HG03521 (cell line): ENCODE measurements around the gene C10orf71.

Experiments
- ATAC-seq: cut with Tn5 transposase; IDR thresholded peaks from one replicate; pipeline ENCODE4 v1.9.1; 2021; ENCODE audit warnings: mild to moderate bottlenecking, moderate library complexity; ENCODE audit not compliant: unreplicated experiment

C10orf71 gene

DNA sequence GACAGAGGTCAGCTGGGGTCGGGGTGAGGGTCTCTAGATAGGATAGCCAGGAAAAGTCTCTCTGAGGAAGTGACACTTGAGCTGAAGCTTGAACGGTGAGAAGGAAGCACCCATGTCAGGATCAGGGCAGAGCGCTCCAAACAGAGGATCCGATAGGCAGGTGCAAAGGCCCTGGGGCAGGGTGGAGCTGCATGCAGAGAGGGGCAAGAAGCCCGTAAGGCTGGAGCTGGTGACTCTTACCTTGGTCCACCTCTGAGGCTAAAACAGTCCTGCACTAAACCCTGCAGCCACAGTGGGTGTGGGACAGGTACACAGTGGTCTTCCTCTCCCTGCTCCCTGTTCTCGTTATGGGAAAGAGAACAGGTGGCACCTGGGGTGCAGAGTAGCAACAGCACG is 5.8 kb upstream of the C10orf71 start:
- no peak for ATAC-seq

DNA sequence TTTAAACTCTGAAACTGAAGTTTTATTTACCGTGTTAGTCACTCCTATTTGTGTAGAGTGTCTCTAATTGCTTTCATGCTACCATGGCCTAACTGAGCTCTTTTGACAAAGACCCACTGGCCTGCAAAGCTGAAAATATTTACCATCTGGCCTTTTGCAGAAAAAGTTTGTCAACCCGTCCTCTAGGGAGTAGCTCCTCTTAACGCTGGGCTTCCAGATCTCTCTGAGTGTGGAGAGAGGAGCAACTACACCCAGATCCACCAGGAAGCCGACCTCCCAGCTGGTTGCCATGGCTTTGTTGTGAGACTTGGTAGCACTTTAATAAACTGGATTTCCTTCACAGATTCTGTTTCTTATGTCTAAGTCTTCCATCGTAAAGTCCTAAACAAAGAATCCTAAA is 4.2 kb upstream of the C10orf71 start:
- no peak for ATAC-seq

DNA sequence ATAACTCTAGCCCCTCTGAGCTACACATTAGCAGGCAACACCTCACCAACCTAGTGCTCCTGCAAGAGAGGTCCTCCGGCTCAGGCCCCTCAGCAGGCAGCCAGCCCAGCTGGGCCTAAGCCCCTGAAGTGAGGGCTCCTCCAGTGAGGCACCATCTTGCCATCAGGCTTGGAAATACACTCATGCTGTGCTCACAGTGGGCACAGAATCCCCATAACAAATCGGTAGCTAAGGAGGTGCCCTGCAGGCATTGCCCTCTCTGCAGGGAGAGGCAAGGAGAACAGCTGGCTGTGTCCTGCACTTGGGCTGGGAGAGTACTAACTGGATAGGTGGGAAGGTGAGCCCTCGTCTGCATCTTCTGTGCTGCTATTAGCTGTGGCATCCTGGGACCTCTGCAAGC is 3.7 kb upstream of the C10orf71 start:
- no peak for ATAC-seq

DNA sequence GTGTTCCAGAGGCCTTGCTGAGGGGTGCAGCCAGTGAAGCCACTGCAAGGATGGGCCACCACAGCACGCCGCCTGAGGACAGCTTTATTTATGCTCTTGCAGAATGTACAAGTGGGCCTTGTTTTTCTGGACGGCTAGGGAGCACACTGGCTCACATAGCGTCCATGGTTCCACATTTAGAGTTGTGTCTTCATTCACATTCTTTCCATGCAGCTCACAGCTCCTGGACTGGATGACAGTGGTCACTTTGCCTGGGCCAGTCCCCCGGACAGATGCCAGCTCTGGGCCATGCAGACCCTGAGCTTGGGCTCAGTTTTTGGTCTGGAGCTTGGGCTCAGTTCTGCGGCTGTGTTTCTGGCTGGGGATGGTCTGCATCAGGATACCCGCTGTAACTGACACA is 2.6 kb upstream of the C10orf71 start:
- no peak for ATAC-seq

DNA sequence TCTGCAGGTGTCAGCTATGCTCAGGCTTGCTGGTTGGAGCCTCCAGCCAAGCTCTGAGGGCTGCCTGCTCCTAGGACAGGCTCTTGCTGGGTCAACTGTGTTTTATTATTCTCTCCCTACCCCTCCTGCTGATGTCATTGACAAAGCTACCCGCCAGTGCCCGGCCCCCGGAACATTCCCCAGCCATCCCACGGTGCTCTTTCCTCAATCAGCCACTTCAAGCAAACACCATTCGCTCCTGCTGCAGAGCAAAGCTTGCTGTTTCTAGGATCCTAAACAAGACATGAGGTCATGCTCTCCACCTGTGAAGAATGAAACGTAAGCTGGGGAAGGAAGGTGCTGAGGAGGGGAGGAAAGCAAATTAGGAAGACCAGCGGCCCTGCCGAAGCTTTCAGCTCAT is 2.1 kb upstream of the C10orf71 start:
- ATAC-seq, result no peak

DNA sequence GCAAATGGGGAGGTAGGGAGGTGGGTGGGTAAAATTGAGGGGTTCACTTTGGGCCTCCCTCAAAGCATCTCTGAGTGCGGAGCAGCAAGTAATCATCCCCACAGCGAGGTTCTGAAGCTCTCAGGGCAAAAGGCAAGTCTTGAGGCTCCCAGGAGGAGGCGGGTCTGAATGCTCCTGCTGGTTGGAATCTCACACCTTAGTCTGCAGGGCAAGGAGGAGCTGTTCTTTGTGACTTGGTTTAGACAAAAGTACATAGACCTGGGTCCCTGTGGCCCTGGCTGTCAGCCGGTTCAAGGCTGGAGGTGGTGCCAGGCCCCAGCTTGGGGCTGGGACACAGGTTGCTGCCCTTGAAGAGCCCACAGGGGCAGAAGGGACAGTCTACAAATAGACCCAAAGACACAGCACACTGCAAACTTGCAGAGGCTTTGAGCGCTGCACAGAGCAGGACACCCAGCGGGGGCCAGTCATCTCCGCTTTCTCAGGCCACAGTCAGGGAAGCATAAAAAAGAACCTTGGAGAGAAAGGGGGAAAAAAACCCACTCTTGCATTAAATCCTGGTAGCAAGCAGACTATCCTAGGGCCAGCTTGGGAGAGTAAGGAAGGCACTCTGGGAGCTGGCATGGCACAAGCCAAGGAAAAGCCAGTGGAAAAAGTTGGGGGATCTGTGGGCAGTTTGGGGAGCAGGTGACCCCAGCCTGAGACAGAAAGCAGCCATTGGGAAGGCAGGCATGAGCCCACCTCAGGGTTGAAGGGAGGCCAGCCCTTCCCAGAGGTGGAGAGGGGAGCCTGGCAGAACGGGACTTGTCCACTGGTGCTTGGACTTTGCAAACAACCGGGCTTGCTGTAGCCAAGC is 926 bp upstream of the C10orf71 start:
- no peak for ATAC-seq

DNA sequence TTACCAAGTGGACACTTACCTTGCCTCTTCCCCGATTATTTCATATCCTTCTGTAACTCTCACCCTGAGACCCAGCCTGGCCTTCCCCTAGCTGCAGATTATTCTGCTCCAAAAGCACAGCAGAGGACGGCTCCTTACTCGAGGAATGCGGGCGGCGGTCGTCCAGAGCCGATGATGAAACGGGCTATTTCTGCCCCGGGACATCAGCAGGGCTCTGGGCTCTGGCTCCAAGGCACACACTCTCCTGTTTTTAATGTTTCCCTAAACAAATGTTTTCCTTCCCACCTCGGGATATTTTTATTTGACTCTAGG is 343 bp upstream of the C10orf71 start:
- ATAC-seq, result no peak

DNA sequence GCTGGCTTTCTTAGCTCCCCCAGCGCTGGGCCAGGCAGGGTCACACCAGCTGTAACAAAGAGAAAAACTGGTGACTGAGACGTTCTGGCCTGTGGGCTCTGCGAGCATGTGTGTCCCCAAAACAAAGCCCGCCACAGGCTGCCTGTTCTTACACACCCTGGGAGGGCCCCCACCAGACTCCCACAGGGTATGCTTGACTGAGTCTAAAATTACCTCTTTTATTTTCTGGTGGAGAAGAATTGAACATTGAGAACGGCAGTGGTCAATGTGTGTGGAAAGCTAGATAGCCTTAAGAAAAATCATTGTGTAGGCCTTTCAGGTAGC is 808 bp downstream of the C10orf71 start:
- no peak for ATAC-seq

DNA sequence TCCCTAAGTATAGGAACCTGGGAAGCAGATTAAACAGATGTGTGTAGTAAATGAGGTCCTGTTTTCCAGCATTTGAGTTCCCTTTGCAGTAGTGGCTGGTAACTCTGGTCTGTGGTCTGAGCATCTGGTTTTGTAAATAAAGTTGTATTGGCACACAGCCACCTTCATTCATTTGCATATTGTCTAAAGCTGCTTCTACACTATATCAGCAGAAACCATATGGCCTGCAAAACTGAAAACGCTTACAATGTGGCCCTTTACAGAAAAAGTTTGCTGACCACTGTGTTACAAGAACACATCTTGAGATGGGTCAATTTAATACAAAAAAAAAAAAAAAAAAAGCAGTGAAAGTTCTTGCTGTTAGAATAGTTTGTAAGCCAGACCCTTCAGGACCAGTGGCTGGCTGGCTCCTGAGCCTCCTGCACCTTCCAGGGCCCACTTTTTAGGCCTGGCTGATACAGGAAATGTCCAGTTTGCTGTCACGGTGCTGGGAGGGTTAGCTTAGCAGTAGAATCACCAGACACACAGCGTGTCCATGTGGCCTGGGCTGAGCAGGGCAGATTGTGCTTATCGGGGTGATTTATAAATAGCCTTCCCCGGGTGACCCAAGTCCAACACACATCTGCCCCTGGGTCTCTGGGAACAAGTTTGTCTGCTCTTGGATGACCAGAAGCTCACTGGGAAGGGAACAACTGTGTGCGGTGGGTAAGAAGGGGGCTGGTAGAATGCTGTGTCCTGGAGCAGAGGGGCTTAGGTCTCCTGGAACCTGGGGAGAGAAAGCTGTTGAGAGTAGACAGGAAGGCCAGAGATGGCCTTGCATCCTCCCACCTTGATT is 1.4 kb downstream of the C10orf71 start:
- no peak for ATAC-seq

DNA sequence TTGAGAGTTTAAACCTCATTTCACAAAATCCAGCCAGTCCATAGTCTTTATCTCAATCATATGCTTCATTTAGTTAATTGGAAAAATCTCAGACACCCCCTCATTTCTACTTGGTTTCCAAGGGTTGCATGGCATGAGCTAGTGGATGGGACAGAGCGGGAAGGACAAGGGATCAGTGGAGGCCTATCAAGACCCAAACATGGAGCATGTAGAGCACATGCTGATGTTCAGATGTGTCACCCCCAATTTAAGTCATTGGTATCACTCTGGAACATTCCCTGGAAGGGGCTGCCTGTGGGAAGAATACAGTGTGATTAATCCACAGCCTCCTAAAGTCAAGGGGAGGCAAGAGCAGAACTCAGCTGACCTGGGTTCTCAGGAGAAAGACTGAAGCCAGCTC is 2.3 kb downstream of the C10orf71 start:
- ATAC-seq, result no peak

DNA sequence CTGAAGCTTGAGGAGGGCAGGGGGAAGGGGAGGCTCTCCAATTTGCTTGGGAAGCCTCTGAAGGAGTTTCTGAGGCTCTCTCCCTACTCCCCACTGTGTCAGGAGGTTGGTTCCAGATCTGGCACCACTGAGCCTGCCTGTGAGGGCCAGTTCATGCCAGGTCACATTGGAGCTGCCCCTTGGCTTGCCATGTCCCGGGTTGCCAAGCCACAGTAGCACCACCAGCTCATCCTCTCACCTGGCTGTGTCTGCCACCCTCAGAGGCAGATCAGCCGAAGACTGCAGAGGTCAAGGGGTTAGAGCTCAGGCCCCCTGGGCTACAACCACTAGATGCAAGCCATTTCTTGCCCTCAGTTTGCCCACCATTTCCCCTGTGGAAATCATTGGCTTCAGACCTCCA is 3.1 kb downstream of the C10orf71 start:
- ATAC-seq, result no peak

DNA sequence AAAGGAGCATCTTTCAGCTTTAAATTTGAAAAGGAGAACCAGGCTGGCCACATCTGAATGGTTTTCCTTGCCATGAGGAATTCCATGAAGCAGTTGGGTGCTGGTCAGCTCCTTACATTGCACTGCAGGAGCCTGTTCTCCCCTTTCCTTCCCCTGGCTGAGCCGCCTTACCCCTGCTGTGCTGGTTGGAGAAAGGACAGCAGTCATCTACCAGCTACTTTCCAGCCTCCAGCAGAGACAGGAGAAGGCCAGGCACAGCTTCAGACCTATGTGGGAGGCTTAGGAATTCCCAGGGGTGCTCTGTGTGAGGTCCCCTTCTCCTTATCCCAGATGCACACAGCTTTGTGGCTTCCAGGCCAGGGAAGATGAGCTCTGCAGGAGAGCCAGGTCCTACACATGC is 4.7 kb downstream of the C10orf71 start:
- ATAC-seq, result no peak

DNA sequence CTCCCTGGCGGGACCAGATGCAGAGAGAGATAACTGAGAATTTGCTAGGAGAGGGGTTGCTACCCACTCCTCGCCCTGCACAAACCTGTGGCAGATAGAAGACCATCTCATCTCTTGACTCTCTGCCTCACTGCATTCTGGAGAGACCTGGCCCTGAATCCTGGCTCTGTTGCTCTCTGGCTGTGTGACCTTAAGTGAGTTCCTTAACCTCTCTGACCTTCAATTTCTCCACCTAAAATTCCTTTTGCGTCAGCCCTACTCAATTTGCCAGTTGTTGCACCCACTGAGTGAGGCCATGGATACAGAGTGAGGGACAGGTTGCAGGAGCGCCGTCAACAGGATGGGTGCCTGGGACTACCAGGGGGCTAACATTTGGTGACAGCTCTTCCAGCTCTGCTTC is 5.2 kb downstream of the C10orf71 start:
- no peak for ATAC-seq

DNA sequence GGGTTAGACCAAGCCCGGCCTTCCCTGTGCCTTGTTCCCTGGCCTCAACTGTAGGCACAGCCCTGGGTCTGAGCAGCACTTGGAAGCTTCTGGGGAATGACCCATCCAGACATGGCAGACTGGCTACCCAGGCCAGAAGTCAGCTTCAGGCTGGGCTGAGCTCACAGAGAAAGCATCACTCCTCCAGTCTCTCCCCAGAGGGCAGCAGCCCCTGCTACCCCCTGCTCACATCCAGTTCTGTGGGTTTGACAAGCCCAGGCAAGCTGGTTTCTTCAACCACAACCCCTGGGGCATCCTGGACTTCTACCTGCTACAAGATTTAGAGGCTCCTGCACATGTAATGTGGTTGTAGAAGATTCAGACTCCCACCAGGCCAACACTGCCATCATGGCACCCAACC is 9.0 kb downstream of the C10orf71 start:
- no peak for ATAC-seq

DNA sequence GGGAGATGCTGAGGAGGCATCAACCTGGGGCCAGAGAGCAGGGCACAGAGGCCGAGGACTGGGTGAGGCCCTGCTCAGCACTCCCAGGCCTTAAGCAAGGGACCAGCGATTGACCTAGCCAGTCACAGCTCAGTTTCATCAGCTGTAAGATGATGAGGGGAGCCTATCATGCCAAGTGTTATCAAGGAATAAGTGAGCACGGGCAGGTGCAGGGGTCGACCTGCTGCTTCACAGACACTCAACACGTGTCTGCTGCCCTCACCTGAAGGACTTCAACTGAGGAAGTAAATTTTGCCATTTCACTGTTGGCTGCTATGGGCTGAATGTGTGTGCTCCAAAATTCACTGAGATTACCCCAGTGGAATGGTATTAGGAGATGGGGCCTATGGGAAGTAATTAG is 9.9 kb downstream of the C10orf71 start:
- ATAC-seq, result no peak

DNA sequence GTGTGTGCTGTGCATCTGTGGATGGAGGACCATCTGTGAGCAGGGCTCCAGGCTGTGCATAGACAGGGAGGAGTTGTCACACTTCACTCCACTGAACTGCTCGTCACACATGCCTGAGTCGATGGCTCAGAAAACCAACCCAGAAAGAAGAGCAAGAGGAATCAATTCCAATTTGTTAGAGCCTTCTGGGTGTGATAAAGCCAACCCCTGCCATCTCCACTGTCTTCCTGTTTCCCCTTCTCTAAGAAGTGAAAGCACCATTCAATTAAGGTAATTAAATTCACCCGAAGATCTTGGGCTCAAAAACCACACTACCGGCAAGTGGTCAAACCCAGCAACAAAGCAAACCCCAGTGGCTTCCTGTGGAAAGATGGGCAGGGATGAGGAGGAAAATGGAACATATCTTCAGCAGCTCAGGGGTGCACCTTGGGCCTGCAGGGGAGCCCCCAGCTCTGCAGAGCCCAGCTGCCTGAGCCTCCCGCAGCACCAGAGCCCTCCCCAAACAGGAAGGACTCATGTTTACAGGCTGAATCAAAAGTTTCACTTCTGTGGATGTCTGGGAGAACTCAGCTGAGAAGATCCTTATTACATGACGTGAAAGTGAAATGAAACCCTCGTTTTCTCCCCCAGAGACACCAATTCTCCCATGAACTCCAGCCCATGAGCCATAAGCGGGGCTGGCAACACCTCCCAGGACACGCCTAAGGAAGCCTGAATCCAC is 10.9 kb downstream of the C10orf71 start:
- ATAC-seq, result no peak

DNA sequence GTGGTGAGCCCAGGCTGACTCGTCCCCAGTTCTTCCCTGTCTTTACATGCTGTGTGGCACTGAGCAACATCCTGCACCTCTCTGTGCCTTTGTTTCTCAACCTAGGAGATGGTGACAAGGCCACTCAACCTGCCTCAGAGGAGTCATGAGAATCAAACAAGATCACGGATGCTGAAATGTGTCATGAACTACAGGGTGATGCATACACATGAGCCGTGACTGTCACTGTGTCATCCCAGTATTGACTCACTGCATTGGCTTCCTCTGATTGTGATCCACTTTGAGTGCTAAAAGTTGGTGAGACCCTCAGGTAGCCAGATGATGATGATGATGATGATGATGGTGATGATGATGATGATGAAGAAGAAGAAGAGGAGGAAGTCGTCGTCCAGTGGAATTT is 11.5 kb downstream of the C10orf71 start:
- ATAC-seq, result no peak

DNA sequence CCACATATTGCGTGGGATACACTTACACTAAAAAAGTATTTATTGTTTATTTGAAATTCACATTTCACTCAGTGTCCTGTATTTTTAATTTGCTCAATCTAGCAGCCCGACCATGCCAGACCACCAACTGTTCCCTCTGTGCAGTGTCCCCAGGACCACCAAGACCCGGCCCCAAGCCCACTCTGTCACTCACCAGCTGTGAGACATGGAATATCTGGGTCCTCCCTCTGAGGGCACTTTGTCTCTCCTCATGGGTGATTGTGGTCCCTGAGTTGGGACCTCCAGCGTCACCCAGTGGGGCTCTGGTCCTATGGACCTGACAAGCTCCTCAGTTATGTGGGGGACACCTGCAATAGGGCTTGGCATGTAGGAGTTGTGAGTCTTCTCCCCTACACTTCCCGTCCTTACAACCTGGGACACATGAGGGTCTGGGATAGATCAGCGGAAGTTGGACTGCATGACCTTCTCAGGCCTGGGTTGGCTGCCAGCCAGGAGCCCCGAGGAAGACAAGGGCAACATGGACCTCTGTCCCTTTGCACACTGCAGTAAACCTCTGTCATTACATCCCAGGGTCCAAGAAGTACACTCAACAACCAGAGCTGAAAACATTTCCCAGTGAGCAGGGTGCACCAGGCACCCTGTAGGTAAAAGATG is 12.1 kb downstream of the C10orf71 start:
- no peak for ATAC-seq

DNA sequence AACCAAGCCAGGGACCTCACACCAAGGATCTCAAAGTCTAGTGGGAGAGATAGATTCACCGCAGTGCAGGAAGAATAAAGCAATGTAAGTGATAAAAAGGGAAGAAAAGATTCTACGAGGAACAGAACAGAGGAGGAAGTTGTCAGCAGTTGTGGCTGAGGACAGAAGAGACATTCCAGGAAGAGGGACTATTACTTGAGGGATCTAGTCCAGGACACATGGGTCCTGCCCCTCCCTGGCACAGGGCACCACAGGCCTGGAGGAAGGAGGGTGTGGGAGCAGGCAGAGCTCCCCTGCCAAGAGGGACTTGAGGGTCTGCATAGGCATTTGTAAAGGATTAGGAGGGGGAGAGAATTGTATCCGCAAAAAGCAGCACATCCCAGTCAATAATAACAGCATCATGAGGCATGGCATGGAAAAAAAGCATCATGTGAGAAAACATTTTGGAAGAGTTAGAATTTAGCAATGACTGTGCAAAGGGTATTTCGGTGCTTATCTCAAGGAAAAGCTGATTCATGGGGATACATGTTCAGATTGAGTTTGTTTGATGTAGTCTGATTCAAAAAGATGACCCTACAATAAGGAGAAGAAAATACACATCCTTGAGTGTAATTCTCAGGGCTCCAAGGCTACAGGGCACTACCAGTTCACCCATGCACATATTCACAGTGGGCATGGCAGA is 12.7 kb downstream of the C10orf71 start:
- no peak for ATAC-seq

DNA sequence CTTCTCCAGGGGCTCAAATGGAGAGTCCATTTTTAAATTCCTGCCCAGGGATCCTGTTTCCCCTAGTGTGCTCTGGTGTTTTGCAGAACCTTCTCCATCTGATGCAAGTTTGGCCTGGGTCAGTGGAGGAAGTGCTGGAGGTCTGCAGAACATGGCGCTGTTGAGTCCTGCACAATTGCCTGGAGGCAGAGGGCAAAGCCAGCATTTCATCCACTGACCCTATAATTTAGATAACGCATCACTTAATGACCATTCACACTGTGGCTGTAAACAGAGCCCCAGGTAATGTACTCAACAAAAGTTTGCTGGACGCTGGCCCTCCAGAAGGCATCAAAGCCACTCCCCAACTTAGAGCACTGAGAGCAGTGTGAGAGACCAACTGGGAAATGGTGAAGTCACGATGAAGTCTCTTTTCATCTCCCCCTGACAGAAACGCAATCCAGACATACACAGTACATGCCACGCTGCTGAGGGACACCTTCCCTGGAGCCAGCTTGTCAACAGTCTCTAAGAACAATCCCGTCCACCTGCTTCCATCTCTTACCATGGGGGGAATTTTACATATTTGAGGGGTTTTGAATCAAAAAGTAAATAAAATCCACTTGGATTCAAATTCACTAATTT is 13.4 kb downstream of the C10orf71 start:
- ATAC-seq, result no peak
